Measurements from ENCODE around the gene HDAC4. TPM values are rescaled to one million over a fixed set of nuclear protein-coding genes. Genes with fewer than 3 reads are reported as not detected.
A peak's percentile ranks its signal among the peaks of the same experiment; 100 is the strongest.

The HDAC4 gene
- total and polyA plus RNA-seq, 9 of the 15 experiments (the other 6 are each of a cell fraction or from before 2014, with no cell fraction given) = 0.11 to 20.2 (median 4.0) TPM

DNA sequence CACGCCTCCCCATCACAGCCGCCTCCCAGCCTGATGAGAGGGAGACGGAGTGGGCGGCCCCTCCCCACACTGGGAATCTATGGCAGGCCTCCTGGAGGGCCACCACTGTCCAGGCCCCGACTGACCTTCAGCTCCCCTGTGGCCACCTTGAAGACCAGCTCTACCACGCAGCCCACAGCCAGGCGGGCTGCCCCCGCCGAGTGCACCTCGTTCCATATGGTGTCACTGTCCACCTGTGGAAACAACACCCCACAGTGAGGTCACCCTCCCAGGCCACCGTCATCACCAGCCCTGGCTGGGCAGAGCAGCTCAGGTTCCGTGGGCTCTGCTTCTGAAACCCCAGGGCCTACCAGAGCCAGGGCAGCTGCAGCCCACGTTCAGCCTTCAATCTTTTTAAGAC lies 310.9 kb downstream of the HDAC4 start (continued):
- TF ChIP-seq, protein P1, sequence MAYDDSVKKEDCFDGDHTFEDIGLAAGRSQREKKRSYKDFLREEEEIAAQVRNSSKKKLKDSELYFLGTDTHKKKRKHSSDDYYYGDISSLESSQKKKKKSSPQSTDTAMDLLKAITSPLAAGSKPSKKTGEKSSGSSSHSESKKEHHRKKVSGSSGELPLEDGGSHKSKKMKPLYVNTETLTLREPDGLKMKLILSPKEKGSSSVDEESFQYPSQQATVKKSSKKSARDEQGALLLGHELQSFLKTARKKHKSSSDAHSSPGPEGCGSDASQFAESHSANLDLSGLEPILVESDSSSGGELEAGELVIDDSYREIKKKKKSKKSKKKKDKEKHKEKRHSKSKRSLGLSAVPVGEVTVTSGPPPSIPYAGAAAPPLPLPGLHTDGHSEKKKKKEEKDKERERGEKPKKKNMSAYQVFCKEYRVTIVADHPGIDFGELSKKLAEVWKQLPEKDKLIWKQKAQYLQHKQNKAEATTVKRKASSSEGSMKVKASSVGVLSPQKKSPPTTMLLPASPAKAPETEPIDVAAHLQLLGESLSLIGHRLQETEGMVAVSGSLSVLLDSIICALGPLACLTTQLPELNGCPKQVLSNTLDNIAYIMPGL (CRISPR knock-in tag; IDR thresholded peaks at IDR 0.05) = no peak
- TF ChIP-seq ZNF274 (IDR thresholded peaks at IDR 0.05; ENCODE audit: borderline replicate concordance, low read depth, low read length) (no peak), NFRKB (IDR thresholded peaks at IDR 0.05; ENCODE audit: low read depth) (no peak), LARP7 (IDR thresholded peaks at IDR 0.05) (no peak)

DNA sequence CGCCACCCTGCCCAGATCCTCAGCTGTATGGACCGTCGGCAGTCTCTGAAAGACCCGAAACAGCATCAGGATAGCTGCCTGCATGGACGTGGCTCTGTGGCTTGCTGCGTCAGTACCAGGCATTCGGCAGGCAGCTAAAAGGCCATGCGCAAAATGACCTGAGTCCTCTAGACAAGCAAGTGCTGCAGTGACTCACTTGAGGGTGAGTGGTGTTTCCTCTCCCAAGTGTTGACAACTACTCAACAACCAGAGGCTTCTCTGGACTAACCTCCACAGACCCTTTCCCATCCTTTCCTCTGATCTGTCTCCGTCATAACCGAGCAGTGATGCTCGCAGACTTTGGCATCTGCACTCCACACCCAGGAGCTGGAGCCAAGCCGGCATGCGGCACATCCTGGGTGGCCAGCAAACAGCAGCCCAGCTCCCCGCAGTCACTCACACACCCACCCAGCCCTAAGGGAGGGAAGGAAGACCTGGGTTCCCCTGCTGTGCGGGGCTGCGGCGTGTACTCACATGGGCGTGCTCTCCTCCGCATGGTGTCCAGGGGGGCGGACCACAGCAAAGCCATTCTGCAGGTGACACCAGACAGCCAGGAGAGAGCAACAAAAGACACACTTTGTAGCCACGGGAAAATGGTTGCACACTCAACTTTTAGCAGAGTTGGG lies 313.6 kb downstream of the HDAC4 start:
- intact Hi-C loops (cut with micrococcal nuclease) = no loop called here
- BruUV-seq (replicated peaks) = no TSS peak
- ATAC-seq (peak; percentile 26), DNase-seq (ENCODE audit: extremely low read depth in 1 of 4, low spot score in 3 of 4) (peak in 1 of 4 experiments; percentile 12), FAIRE-seq (peak; percentile 48)
- H3K9ac ChIP-seq (ENCODE audit: insufficient read depth in 1 of 2, low read depth in 2 of 2, low read length in 2 of 2) = peak overlapping the region; percentile 24 to 38; a peak in 2 of 4 replicates
- in situ Hi-C loops (cut with MboI) = no loop called here
- no peaks in the 10 kb centered on the region for H3K36me3 ChIP-seq (ENCODE audit: control insufficient read depth, insufficient read depth, low read length)
- no peak overlapping the region for H3K4me3 ChIP-seq
- 85% methylated on average over 13 of the region's 21 CpGs for WGBS (ENCODE audit: insufficient coverage, low coverage, missing lambda C conversion rate)
- H3K79me2 ChIP-seq (ENCODE audit: control insufficient read depth, insufficient read depth, low read length) = no peaks in the 10 kb centered on the region
- no peaks in the 10 kb centered on the region for H3K9me3 ChIP-seq (replicated peaks; ENCODE audit: control insufficient read depth, insufficient read depth, low read depth, low read length)
- no peaks in the 10 kb centered on the region for H3K27me3 ChIP-seq (ENCODE audit: control insufficient read depth in 2 of 2, insufficient read depth in 2 of 2, low read length in 2 of 2)
- POLR2A ChIA-PET = interaction anchor here (1.0 kb wide), 1 partner anchor 10 kb away, joined by 4 read pairs; no protein-coding TSS in a partner anchor
- H4K20me1 ChIP-seq (replicated peaks; ENCODE audit: control insufficient read depth, insufficient read depth, low read length) = no peaks in the 10 kb centered on the region
- H3K4me2 ChIP-seq (ENCODE audit: insufficient read depth, low read length) = peak overlapping the region; percentile 72
- H2AFZ ChIP-seq (ENCODE audit: low read depth, low read length) = peak overlapping the region; percentile 66
- H3K9me1 ChIP-seq (ENCODE audit: control insufficient read depth, insufficient read depth, low read length) = peaks cover 7% of the 10 kb centered on the region
- peak overlapping the region; percentile 86; the same call in 2 of the 3 replicates for H3K27ac ChIP-seq (ENCODE audit: extremely low read depth, low read depth, low read length)
- H3K4me1 ChIP-seq (replicated peaks in 1 of 2; ENCODE audit: control insufficient read depth in 2 of 2, insufficient read depth in 2 of 2, low read length in 2 of 2) = peaks cover 20 to 21% of the 10 kb centered on the region in 2 experiments; a peak in 4 of 5 replicates
- CTCF ChIA-PET (ENCODE audit: low intra/inter-chr PET ratio) = no interaction called here
- TF ChIP-seq GATAD2B (IDR thresholded peaks at IDR 0.05; ENCODE audit: borderline replicate concordance) (no peak), ZFPM2 (CRISPR knock-in tag; IDR thresholded peaks at IDR 0.05) (no peak), NR1H2 (CRISPR knock-in tag; IDR thresholded peaks at IDR 0.05) (no peak), ZNF316 (IDR thresholded peaks at IDR 0.05) (no peak), NFE2L1 (tag; IDR thresholded peaks at IDR 0.05; ENCODE audit: borderline replicate concordance, low read depth) (no peak), ZSCAN29 (IDR thresholded peaks at IDR 0.05) (0 out of 2 replicates have a peak, but pooled peaks have one; percentile 68)
- TF ChIP-seq, protein P2, sequence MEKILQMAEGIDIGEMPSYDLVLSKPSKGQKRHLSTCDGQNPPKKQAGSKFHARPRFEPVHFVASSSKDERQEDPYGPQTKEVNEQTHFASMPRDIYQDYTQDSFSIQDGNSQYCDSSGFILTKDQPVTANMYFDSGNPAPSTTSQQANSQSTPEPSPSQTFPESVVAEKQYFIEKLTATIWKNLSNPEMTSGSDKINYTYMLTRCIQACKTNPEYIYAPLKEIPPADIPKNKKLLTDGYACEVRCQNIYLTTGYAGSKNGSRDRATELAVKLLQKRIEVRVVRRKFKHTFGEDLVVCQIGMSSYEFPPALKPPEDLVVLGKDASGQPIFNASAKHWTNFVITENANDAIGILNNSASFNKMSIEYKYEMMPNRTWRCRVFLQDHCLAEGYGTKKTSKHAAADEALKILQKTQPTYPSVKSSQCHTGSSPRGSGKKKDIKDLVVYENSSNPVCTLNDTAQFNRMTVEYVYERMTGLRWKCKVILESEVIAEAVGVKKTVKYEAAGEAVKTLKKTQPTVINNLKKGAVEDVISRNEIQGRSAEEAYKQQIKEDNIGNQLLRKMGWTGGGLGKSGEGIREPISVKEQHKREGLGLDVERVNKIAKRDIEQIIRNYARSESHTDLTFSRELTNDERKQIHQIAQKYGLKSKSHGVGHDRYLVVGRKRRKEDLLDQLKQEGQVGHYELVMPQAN (IDR thresholded peaks at IDR 0.05; ENCODE audit: borderline replicate concordance) = no peak
